ENCODE data around the gene TMOD1.

TMOD1 gene

GRCh38 chr9:97551308-97551707 is 49.8 kb downstream of the TMOD1 start:
- DNase-seq, result no peak

- DNase-seq, result no peak
Observed at GRCh38 chr9:97553141-97553540, 51.7 kb downstream of the TMOD1 start.

- DNase-seq, result no peak
Observed at GRCh38 chr9:97553841-97554240, 52.4 kb downstream of the TMOD1 start.

DNA sequence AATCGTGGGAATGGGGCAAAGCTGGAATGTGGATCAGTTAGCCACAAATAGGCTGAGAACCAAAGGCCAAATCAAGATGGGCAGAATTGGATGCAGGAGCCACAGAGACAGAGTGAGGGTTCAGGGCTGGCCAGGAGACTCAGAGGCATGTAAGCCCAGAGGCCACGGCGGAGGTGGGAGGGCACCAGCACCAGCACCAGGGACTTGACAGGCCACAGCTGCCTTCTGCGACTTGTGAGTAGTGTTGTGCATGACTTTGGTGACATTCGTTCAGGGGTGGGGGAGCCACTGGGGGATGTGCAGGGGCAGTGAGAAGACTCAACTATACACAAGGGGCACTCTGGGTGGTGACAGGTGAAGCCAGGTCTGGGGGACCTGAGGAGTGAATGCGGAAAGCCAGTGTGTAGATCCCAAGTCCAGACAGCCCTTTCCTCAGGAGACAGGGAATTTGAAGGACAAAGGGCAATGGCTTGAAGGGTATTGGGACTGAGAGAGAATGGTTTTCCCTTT is 53.2 kb downstream of the TMOD1 start:
- DNase-seq, result no peak

- DNase-seq, result no peak
Observed at GRCh38 chr9:97555164-97555563, 53.7 kb downstream of the TMOD1 start.

DNA sequence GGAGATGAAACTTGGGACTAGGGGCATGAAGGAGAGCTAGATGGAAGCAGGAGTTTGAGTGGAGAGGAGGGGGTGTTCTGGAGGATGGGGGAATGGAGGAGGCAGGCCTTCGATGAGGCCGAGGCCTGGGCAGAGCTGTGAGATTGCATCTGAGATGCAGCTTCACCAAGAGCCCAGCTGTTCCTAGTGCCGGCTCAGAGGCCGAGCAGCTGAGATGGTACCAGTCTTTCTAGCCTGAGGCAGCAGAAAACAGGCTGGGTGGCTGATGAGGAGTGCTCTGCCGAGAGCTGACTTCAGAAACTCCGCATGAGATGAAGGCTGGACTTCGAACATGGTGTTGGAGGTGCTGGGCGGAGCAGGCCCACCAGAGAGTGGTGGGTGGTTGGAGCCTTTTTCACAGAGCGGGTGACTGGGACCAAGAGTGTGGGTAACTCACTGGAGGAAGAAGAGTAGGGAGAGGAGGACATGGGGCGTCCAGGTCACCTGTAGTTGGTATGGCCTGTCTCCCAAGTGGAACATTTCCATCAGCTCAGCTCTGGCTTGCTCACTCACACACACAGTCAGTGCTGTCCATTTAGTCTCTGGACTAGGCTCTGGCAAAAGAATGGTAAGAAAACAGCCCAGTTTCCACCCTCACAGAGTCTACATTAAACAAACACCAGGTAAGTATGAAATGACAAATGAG is 54.7 kb downstream of the TMOD1 start:
- DNase-seq, result no peak

DNA sequence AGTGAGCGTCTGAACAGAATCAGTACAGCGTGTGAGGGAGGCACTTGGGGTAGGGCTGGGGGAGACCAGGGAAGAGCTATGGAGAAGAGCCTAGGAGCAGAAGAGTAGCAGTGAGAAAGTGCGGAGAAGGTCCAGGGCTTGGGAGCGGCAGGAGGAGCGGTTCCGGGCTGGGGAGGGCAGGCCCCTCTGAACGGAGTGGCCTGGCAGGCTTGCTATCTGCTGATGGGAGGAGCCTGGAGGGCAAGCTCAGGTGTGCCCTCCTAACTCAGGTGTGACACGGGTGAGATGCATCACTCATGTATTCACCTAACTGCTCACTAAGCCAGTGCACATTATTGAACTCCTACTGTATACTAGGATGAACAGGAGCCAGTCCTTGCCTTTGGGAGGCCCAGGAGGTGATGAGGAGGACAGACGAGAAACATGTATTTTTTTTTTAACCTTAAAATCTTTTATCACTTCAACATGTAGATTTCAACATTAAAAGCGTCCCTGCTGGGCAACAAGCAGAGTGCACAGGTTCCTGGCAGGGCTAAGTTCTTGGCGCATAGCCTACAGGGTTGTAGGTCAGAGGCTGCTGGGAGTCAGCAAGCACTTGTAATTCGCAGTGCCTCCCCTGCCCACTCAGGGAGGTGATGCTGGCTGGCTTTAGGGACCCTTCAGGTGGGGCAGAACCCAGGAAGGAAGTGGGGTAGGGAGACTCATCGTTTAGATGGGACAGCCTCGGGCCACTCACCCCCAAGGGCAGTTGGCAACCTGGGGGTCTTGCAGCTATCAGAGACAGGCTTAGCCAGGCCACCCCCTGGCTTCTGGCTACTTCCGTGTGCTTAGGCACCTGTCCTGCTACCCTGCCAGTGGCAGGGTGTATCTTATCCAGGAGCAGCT is 55.5 kb downstream of the TMOD1 start:
- DNase-seq, result no peak

DNA sequence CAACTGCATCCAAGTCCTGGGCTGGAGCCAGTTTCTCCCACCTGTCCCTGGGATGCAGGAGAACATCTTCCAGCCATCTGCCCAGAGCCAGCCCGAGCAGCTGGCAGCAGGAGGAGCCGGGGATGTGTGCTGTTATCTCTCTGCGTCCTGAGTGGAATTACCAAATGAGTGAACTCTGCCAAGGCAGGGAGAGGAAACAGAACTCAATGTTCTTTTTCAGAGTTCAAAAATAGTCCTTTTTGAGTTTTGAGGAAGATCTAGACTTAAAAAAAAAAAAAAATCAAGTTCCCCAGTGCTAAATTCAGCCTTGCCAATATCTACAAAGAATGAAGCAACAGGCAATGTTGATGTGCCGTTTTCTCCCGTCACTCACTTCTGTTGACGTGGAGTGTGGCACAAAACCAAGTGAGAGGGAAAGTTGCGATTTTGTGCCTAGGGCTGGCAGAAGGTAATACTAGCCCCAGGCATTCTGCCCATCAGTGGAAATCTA is 56.2 kb downstream of the TMOD1 start:
- peak; percentile 49 to 59 (median 54) for DNase-seq

GRCh38 chr9:97558701-97559101 is 57.2 kb downstream of the TMOD1 start:
- DNase-seq, result no peak

DNA sequence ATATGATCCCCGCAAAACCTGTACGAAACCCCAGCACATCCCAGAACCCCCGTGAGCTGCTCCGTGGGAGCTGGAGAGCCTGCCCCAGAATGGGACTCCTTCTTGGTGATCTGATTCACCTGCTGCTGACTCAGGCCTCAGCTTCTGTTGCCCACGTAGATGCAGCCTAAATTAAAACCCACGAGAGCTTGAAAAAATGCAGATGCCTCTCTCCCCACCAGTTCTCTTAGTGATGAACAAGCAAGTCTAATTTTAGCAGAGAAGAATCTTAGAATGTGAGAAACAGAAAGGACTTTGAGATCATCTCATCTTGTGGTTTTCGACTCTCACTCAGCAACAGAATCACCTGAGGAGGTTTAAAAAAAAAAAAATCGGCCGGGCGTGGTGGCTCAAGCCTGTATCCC is 57.6 kb downstream of the TMOD1 start:
- no peak for DNase-seq

DNA sequence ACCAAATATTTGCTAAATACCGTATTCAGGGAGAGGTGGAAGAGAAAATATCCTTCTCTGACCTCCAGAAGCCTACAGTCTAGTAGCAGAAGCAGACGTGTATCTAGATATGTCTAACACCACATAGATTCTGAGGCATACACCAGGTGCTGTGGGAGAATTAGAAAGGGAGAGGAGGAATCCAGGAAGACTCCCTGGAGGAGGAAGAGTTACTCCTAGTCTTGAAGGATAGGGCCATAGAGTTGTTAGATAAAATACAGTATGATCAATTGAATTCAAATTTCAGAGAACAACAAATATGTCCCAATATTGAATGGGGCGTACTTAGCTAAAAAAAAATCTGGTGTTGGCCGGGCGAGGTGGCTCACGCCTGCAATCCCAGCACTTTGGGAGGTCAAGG is 58.7 kb downstream of the TMOD1 start:
- DNase-seq, result no peak

DNA sequence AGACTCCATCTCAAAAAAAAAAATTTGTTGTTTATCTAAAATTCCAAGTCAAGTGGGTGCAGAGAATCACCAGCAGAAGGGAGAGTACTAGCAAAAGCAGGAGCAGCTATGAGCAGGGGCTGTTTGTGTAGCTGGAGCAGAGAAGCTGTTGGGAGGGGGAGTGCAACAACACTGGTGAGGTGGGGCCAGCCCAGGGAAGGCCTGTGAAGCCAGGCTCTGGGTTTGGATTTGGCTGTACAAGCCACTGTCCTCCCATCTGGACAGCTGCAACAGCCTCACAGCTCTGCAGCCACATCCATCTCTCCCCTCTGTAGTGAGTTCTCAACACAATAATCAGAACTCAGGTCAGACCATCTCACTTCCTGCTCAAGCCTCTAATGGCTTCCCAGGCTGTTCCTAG is 59.4 kb downstream of the TMOD1 start:
- DNase-seq, result no peak

DNA sequence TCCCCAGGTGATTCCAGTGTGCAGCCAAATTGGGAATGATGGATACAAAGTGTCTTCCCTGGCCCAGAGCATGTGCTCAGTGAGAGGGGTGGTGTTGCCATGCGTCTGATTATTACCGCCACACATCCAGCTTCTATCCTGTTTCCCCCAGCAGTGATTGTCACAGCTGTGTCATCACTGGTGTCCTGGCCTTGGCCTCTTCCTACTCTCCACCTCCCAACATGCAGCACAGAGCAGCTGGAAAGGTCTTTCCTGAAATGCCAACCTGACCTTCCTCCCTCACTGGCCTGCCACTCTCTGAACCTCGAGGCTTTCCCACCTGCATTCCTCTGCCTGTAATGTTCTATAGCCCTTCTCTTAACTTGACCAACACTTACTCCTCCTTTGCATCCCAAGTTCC is 60.0 kb downstream of the TMOD1 start:
- no peak for DNase-seq

- no peak for DNase-seq
Observed at GRCh38 chr9:97562542-97562941, 61.1 kb downstream of the TMOD1 start.

- no peak for DNase-seq
Observed at GRCh38 chr9:97563458-97564135, 62.1 kb downstream of the TMOD1 start.

- no peak for DNase-seq
Observed at GRCh38 chr9:97564291-97565175, 63.1 kb downstream of the TMOD1 start.

- no peak for DNase-seq
Observed at GRCh38 chr9:97565262-97565661, 63.8 kb downstream of the TMOD1 start.

- no peak for DNase-seq
Observed at GRCh38 chr9:97567182-97567893, 65.9 kb downstream of the TMOD1 start.

GRCh38 chr9:97567894-97568202 is 66.4 kb downstream of the TMOD1 start:
- peak; percentile 29 to 69 (median 59) for DNase-seq

GRCh38 chr9:97568461-97569275 is 67.2 kb downstream of the TMOD1 start:
- DNase-seq, result no peak

DNA sequence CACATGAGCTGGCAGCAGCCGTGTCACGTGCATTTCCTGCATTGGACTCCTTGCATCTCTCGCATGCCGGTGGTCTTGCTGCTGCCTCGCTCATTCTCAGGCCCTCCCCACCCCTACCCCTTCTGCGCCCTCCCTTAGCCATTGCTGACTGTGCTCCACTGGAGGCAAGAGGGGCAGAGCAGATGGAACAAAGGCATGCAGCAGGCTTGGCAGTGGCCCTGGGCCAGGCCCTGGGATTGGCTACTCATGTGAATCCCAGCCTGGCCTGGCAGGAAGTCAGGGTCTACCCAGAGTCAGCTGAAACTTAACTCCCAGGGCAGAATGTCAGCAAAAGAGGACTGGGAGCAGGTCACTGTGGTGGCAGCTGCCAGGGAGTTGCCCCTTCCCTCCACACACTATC is 69.4 kb downstream of the TMOD1 start:
- no peak for DNase-seq
